Uterus (tissue), 4 donors: ENCODE results near the gene ST8SIA1. TPM values are rescaled to one million over a fixed set of nuclear protein-coding genes. Genes with fewer than 3 reads are reported as not detected.

Source experiments
- DNase-seq, 2 donors: peaks; one replicate each; pipeline ENCODE4 v3.0.0-alpha.2; 2019 to 2020
- H3K27ac ChIP-seq, 2 donors: fragments of 200-600 bp; sonication (generic); 1 replicate in 1 of 2; 2 replicates in 1 of 2; pipeline ENCODE4 v1.5.1; 2016 to 2018
- H3K27me3 ChIP-seq, 2 donors: fragments of 200-600 bp; sonication (generic); one replicate each; pipeline ENCODE4 v1.5.1; 2018 to 2019; ENCODE audit warnings: control low read depth in 1 of 2
- H3K36me3 ChIP-seq, 2 donors: fragments of 200-600 bp; sonication (generic); one replicate each; pipeline ENCODE4 v1.5.1; 2019; ENCODE audit warnings: control low read depth in 1 of 2
- H3K4me1 ChIP-seq, 2 donors: fragments of 200-600 bp; sonication (generic); one replicate each; pipeline ENCODE4 v1.5.1; 2018 to 2019; ENCODE audit warnings: control low read depth in 1 of 2
- H3K4me3 ChIP-seq, 2 donors: fragments of 200-600 bp; sonication (generic); 1 replicate in 1 of 2; 2 replicates in 1 of 2; pipeline ENCODE4 v1.5.1; 2018 to 2019; ENCODE audit warnings: mild to moderate bottlenecking in 1 of 2
- H3K9me3 ChIP-seq, 2 donors: fragments of 200-600 bp; sonication (generic); one replicate each; pipeline ENCODE4 v1.5.1; 2019; ENCODE audit warnings: control low read depth in 1 of 2
- CTCF ChIP-seq, 4 experiments: fragments of 200-600 bp in 2 of 4; fragments of 450-650 bp in 2 of 4; sonication (generic) in 2 of 4; IDR thresholded peaks; one replicate each; pipeline ENCODE4 v1.5.1; 2016 to 2019; ENCODE audit warnings: antibody characterized with exemption in 4 of 4, mild to moderate bottlenecking in 2 of 4, moderate library complexity in 1 of 4
- POLR2A ChIP-seq, 2 donors: fragments of 450-650 bp; IDR thresholded peaks; one replicate each; pipeline ENCODE4 v1.6.1; 2016; ENCODE audit warnings: antibody characterized with exemption in 2 of 2, mild to moderate bottlenecking in 1 of 2, moderate library complexity in 1 of 2
- intact Hi-C: fragments of 100-400 bp; cut with DNase I; formaldehyde crosslinking; loops from one replicate; pipeline ENCODE4 v1.15.1; 2023; ENCODE audit warnings: low total_unique reads
- total RNA-seq, 4 donors: library from RNA; depleted of rRNA in 3 of 4; stranded (reverse); fragments of >200 nt in 3 of 4; gene quantifications; one replicate each; pipeline versions ENCODE4 v1.1.0 to v1.2.4, GENCODE V29; 2014 to 2023
- donor health status: DM: yes; HTN: yes; CAD: no.

Gene ST8SIA1
- total RNA-seq, 4 donors from 2014 or later = 7.8 to 14.6 (median 9.9) TPM

- Histone ChIP-seq H3K27me3 (no peaks in the 10 kb centered on the region), H3K4me1 (no peaks in the 10 kb centered on the region), H3K9me3 (no peaks in the 10 kb centered on the region), H3K36me3 (no peaks in the 10 kb centered on the region), H3K4me3 (no peak overlapping the region), H3K27ac (no peak overlapping the region)
- intact Hi-C loops = no loop called here
- TF ChIP-seq CTCF (IDR thresholded peaks at IDR 0.05) = no peak
- TF ChIP-seq POLR2A (IDR thresholded peaks at IDR 0.05) = no peak
- no peak for DNase-seq
Observed at GRCh38 chr12:22372277-22372837, 37.9 kb upstream of the ST8SIA1 start.

- no peaks in the 10 kb centered on the region for H3K4me1 ChIP-seq
- intact Hi-C loops = no loop called here
- no peaks in the 10 kb centered on the region for H3K27me3 ChIP-seq
- no peak for DNase-seq
- no peak for TF ChIP-seq CTCF (IDR thresholded peaks at IDR 0.05)
- no peak for TF ChIP-seq POLR2A (IDR thresholded peaks at IDR 0.05)
- H3K9me3 ChIP-seq = no peaks in the 10 kb centered on the region
- H3K27ac ChIP-seq = no peak overlapping the region
- H3K36me3 ChIP-seq = no peaks in the 10 kb centered on the region
- H3K4me3 ChIP-seq = no peak overlapping the region
Observed at GRCh38 chr12:22366181-22366580, 31.7 kb upstream of the ST8SIA1 start.

- intact Hi-C loops = no loop called here
- Histone ChIP-seq H3K27ac (no peak overlapping the region), H3K27me3 (no peaks in the 10 kb centered on the region), H3K4me3 (no peak overlapping the region), H3K9me3 (no peaks in the 10 kb centered on the region), H3K4me1 (no peaks in the 10 kb centered on the region), H3K36me3 (no peaks in the 10 kb centered on the region)
- no peak for DNase-seq
- TF ChIP-seq CTCF (IDR thresholded peaks at IDR 0.05) (no peak), POLR2A (IDR thresholded peaks at IDR 0.05) (no peak)
Observed at GRCh38 chr12:22361785-22362184, 27.3 kb upstream of the ST8SIA1 start.

- Histone ChIP-seq H3K27me3 (no peaks in the 10 kb centered on the region), H3K36me3 (no peaks in the 10 kb centered on the region), H3K9me3 (no peaks in the 10 kb centered on the region), H3K4me1 (no peaks in the 10 kb centered on the region), H3K27ac (no peak overlapping the region), H3K4me3 (no peak overlapping the region)
- no peak for DNase-seq
- TF ChIP-seq POLR2A (IDR thresholded peaks at IDR 0.05) = no peak
- TF ChIP-seq CTCF (IDR thresholded peaks at IDR 0.05) = no peak
- intact Hi-C loops = no loop called here
Observed at GRCh38 chr12:22360774-22361173, 26.3 kb upstream of the ST8SIA1 start.

- H3K27ac ChIP-seq = no peak overlapping the region
- H3K4me3 ChIP-seq = no peak overlapping the region
- no peak for DNase-seq
- H3K9me3 ChIP-seq = no peaks in the 10 kb centered on the region
- TF ChIP-seq POLR2A (IDR thresholded peaks at IDR 0.05) (no peak), CTCF (IDR thresholded peaks at IDR 0.05) (no peak)
- intact Hi-C loops = no loop called here
- no peaks in the 10 kb centered on the region for H3K27me3 ChIP-seq
- no peaks in the 10 kb centered on the region for H3K36me3 ChIP-seq
- no peaks in the 10 kb centered on the region for H3K4me1 ChIP-seq
Observed at GRCh38 chr12:22357531-22357930, 23.0 kb upstream of the ST8SIA1 start.
